LoVo (cell line): ENCODE results near the gene VHLL.

Experiments used
- DNase-seq: peaks from one replicate; pipeline ENCODE4 v3.0.0-alpha.2; 2016; ENCODE audit warnings: low spot score

VHLL gene

DNA sequence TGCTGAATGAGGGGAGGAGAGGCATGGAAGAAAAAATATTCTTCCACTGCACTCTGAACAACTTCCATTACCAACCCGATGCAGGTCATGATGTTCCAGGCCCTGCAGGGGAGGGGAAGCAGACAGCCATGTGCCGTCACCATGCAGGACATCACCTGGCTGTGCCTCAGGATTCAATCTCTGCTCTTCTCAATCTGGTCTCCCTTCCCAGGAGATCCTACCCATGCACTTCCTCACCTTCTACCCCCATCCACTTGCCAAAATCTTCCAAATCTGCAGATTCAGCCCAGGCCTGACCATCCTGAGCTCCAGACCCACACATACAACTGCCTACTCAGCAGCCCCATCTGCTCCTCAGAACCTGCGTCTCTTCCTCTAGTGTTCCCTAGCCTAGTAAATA is 45.5 kb downstream of the VHLL start:
- DNase-seq: no peak

DNA sequence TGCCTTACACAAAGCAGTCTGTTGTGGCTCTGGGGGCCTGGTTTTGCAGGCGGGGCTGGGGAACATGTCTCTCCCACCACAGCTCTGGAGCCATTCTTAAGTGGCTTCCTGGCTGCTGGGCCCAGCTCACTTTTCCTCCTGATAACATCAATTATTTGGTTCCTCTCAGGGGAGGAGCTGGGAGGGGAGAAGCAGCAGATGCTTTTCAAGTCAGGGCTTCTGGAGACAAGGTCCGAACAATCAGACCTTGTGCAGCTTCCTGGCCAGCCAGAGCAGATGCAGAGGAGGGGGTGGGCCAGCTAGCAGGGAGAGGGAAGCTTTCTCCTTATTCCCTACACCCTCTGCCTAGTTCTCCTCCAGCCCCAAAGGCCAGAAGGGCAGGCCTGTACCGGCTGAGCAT is 47.6 kb downstream of the VHLL start:
- no peak for DNase-seq

DNA sequence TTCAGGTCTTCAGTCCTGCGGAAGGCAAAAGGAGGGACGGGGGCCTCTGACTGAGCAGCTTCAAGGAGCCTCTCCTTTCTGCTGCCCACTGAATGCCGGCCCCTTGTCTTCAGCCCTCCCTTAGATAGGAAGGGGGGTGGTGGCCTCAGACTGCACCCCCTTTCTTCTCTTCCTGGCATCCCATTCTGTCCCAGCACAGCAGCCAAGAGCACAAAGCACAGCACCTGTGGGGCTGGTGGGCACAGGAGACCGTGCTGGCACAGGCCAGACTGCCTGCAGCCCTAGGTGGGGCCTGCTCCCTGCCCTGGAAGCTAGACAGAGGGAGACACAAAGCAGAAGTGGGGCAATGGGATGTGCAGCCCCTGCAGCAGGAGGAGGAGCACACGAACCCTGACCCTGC is 49.5 kb downstream of the VHLL start:
- DNase-seq: no peak
